Panc1 (cell line): ENCODE measurements around the gene POLG. TPM values are rescaled to one million over a fixed set of nuclear protein-coding genes. Genes with fewer than 3 reads are reported as not detected.

Source experiments
- ATAC-seq: fragments of 200-7000 bp; cut with Tn5 transposase; 2 replicates; pipeline ENCODE4 v1.9.1; 2020; ENCODE audit warnings: mild to moderate bottlenecking, moderate library complexity
- BruUV-seq: library from RNA; stranded (reverse); fragments of 400-500 nt; replicated peaks from 2 replicates; lab custom pipeline; 2021; lab: Mats Ljungman, UMichigan
- CTCF ChIA-PET: fragments of 300-600 bp; sonication (Branson Sonifier 250); formaldehyde crosslinking; loops from one replicate; lab custom pipeline; 2022; ENCODE audit warnings: antibody characterized with exemption; lab: Charles Lee
- POLR2A ChIA-PET: fragments of 300-600 bp; sonication (Branson Sonifier 250); formaldehyde crosslinking; loops from one replicate; lab custom pipeline; 2022; ENCODE audit warnings: antibody characterized with exemption; lab: Charles Lee
- DNase-seq: peaks from one replicate; pipeline ENCODE4 v3.0.0-alpha.2; 2010; ENCODE audit warnings: low read depth, low spot score
- H3K27ac ChIP-seq: 2 replicates; pipeline ENCODE4 v1.5.1; 2011; ENCODE audit warnings: mild to moderate bottlenecking, low read length, inconsistent platforms
- H3K27me3 ChIP-seq: fragments of 200-500 bp; sonication (Bioruptor generic); 2 replicates; pipeline ENCODE4 v1.6.0; 2014; ENCODE audit warnings: low read length, inconsistent platforms; ENCODE audit not compliant: control insufficient read depth, insufficient read depth
- H3K36me3 ChIP-seq: fragments of 200-500 bp; sonication (Bioruptor generic); 2 replicates; pipeline ENCODE4 v1.5.1; 2014; ENCODE audit warnings: inconsistent platforms, mild to moderate bottlenecking, low read length, moderate library complexity; ENCODE audit not compliant: control insufficient read depth, insufficient read depth
- H3K4me1 ChIP-seq: 2 replicates; pipeline ENCODE4 v1.5.1; 2011; ENCODE audit warnings: inconsistent platforms, mild to moderate bottlenecking, low read length, moderate library complexity; ENCODE audit not compliant: control insufficient read depth, insufficient read depth
- H3K4me3 ChIP-seq, 2 experiments: 2 replicates each; pipeline ENCODE4 v1.5.1; 2011 to 2012; ENCODE audit warnings: low read depth in 2 of 2, low read length in 2 of 2, mild to moderate bottlenecking in 2 of 2, inconsistent platforms in 1 of 2, moderate library complexity in 1 of 2
- H3K9me3 ChIP-seq: fragments of 200-500 bp; sonication (Bioruptor generic); 2 replicates; pipeline ENCODE4 v1.5.1; 2014; ENCODE audit warnings: low read depth, mild to moderate bottlenecking, inconsistent platforms, low read length, moderate library complexity; ENCODE audit not compliant: control insufficient read depth, insufficient read depth
- POLR2AphosphoS5 ChIP-seq: IDR thresholded peaks from 2 replicates; pipeline ENCODE4 v1.6.1; 2012; ENCODE audit warnings: mild to moderate bottlenecking, low read depth, low read length, moderate library complexity
- SIN3A ChIP-seq: IDR thresholded peaks from 2 replicates; pipeline ENCODE4 v1.6.1; 2012; ENCODE audit warnings: low read depth, mild to moderate bottlenecking, low read length, moderate library complexity, borderline replicate concordance; ENCODE audit not compliant: insufficient read depth
- TCF7L2 ChIP-seq: IDR thresholded peaks from 2 replicates; pipeline ENCODE4 v1.6.1; 2011; ENCODE audit warnings: mild to moderate bottlenecking, low read depth, low read length, inconsistent platforms
- in situ Hi-C: cut with HindIII; loops from 2 replicates; pipeline ENCODE4 v1.10.0; 2016; ENCODE audit warnings: low sequenced_read_pairs, low pct_unique_long_range_greater_than_20kb
- intact Hi-C: fragments of 100-400 bp; cut with micrococcal nuclease; formaldehyde crosslinking; loops from one replicate; pipeline ENCODE4 v1.10.0; 2022; ENCODE audit not compliant: unreplicated experiment
- total RNA-seq: library from RNA; stranded (reverse); gene quantifications from one replicate; pipeline ENCODE4 v1.2.1, GENCODE V29; 2021; ENCODE audit not compliant: unreplicated experiment
- TF ChIP-seq, protein P1 (sequence below), 2 experiments: IDR thresholded peaks; 2 replicates each; pipeline ENCODE4 v1.6.1; 2011 to 2012; ENCODE audit warnings: low read depth in 2 of 2, control low read depth in 1 of 2, low read length in 1 of 2, mild to moderate bottlenecking in 1 of 2, moderate library complexity in 1 of 2; ENCODE audit not compliant: insufficient read depth in 1 of 2
- TF ChIP-seq, protein P2 (sequence below): fragments of 450-650 bp; IDR thresholded peaks from 2 replicates; pipeline ENCODE4 v1.5.1; 2017; ENCODE audit warnings: mild to moderate bottlenecking

The POLG gene
- total RNA-seq, 1 experiment from 2014 or later, result 95.2 TPM

DNA sequence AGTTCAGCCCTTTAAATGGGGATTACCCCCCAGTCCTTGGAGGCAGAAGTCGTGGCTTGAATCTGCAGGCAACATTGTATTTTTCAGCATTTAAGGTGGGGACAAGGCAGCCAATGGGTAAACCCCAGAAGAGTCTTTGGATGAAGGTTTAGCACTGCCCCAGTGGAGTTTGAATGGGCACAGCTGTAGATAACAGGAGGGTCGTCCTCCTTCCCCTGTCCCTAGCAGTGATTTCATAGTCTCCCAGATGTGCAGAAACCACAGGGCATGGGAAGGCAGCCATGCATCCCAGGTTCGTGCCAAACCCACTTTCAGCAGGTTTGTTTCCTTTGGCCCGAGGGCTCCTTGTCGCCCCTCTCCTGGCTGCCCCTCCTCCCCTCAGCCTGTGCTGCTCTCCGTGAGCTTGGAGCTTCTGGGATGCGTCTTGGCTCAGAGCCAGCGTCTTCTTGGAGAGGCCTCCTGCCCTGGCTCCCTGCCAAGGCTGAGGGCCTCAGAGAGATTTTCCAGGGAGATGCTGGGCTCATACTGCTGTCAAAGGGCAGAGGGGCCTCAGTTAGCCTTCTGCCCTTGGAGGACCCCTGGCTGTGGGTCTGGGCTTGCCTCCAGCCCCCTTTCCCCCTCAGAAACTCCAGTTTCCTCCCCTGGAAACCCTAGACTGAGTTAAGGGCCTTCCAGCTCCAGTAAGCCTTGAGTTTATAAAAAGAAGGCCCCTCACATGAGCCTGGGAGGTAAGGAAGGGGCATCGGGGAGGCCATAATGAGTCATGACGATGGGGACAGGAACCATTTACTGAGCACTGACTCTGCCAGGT lies 48.9 kb upstream of the POLG start:
- BruUV-seq, result no TSS peak
- Histone ChIP-seq H3K27me3 (no peaks in the 10 kb centered on the region; the same call in 1 of the 2 replicates), H3K9me3 (no peaks in the 10 kb centered on the region), H3K4me3 (no peak overlapping the region), H3K36me3 (no peaks in the 10 kb centered on the region), H3K4me1 (no peaks in the 10 kb centered on the region), H3K27ac (no peak overlapping the region)
- ATAC-seq (no peak), DNase-seq (no peak)
- in situ Hi-C loops, result no loop called here
- TF ChIP-seq, protein P1, sequence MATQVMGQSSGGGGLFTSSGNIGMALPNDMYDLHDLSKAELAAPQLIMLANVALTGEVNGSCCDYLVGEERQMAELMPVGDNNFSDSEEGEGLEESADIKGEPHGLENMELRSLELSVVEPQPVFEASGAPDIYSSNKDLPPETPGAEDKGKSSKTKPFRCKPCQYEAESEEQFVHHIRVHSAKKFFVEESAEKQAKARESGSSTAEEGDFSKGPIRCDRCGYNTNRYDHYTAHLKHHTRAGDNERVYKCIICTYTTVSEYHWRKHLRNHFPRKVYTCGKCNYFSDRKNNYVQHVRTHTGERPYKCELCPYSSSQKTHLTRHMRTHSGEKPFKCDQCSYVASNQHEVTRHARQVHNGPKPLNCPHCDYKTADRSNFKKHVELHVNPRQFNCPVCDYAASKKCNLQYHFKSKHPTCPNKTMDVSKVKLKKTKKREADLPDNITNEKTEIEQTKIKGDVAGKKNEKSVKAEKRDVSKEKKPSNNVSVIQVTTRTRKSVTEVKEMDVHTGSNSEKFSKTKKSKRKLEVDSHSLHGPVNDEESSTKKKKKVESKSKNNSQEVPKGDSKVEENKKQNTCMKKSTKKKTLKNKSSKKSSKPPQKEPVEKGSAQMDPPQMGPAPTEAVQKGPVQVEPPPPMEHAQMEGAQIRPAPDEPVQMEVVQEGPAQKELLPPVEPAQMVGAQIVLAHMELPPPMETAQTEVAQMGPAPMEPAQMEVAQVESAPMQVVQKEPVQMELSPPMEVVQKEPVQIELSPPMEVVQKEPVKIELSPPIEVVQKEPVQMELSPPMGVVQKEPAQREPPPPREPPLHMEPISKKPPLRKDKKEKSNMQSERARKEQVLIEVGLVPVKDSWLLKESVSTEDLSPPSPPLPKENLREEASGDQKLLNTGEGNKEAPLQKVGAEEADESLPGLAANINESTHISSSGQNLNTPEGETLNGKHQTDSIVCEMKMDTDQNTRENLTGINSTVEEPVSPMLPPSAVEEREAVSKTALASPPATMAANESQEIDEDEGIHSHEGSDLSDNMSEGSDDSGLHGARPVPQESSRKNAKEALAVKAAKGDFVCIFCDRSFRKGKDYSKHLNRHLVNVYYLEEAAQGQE (IDR thresholded peaks at IDR 0.05; ENCODE audit: insufficient read depth in 1 of 2, low read depth in 2 of 2, low read length in 1 of 2), result no peak
- no peak for TF ChIP-seq SIN3A
- no peak for TF ChIP-seq POLR2AphosphoS5
- TF ChIP-seq, protein P2, sequence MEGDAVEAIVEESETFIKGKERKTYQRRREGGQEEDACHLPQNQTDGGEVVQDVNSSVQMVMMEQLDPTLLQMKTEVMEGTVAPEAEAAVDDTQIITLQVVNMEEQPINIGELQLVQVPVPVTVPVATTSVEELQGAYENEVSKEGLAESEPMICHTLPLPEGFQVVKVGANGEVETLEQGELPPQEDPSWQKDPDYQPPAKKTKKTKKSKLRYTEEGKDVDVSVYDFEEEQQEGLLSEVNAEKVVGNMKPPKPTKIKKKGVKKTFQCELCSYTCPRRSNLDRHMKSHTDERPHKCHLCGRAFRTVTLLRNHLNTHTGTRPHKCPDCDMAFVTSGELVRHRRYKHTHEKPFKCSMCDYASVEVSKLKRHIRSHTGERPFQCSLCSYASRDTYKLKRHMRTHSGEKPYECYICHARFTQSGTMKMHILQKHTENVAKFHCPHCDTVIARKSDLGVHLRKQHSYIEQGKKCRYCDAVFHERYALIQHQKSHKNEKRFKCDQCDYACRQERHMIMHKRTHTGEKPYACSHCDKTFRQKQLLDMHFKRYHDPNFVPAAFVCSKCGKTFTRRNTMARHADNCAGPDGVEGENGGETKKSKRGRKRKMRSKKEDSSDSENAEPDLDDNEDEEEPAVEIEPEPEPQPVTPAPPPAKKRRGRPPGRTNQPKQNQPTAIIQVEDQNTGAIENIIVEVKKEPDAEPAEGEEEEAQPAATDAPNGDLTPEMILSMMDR, result no peak
- TF ChIP-seq TCF7L2, result no peak
- ChIA-PET POLR2A (no interaction called here), CTCF (no interaction called here)
- intact Hi-C loops, result no loop called here

DNA sequence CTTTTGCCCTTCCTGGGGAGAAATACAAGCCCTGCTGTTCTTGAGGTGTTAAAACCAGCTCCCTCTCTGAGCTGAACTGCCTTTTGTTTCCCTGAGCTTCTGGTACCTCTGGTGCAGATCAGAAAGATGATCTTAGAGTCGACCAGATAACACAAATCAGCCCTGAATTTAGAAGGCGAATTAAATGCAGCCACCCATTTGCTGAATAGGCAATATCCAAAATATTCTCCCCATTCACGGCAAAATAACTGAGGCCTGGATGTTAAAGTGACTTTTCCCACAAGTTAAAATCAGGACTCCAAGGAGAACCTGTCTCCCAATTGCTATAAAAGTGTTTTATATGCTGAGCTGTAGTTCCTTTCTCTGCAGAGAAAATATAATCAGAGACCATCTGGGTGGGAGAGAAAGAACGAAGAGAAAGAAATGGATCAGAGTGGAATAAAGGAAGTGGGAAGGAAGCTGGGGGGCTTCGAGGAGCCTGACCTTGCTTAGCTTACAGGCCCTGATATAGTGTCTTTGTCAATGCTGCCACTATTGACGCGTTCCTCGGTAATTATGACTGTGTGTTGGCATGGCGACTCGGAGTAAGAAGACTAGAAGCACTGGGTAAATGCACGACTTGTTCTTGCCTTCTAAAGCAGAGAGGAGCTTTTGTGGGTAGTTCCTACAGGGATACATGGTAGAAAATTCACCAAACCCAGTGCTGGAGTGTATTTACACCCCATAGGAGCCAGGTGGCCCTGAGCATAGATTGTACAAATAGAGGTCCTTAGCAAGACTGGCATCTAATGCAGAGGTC lies 47.5 kb upstream of the POLG start:
- Histone ChIP-seq H3K27ac (no peak overlapping the region), H3K27me3 (no peaks in the 10 kb centered on the region; the same call in 1 of the 2 replicates), H3K36me3 (no peaks in the 10 kb centered on the region), H3K4me3 (no peak overlapping the region), H3K4me1 (no peaks in the 10 kb centered on the region), H3K9me3 (no peaks in the 10 kb centered on the region)
- TF ChIP-seq, protein P1 (IDR thresholded peaks at IDR 0.05; ENCODE audit: insufficient read depth in 1 of 2, low read depth in 2 of 2, low read length in 1 of 2), result no peak
- TF ChIP-seq POLR2AphosphoS5 (no peak), SIN3A (no peak), TCF7L2 (no peak)
- TF ChIP-seq, protein P2, result no peak
- no peak for DNase-seq
- no TSS peak for BruUV-seq
- ChIA-PET POLR2A (no interaction called here), CTCF (no interaction called here)
- in situ Hi-C loops, result no loop called here
- ATAC-seq, result no peak
- intact Hi-C loops, result no loop called here
